H1 (cell line): ENCODE data around the gene PLCB2. TPM values are rescaled to one million over a fixed set of nuclear protein-coding genes. Genes with fewer than 3 reads are reported as not detected.

ENCODE experiments used
- CTCF ChIA-PET: fragments of 300-600 bp; sonication (Branson Sonifier 250); formaldehyde crosslinking; loops from one replicate; lab custom pipeline; 2021; ENCODE audit not compliant: partially characterized antibody; lab: Charles Lee
- POLR2A ChIA-PET: fragments of 300-600 bp; sonication (Branson Sonifier 250); formaldehyde crosslinking; loops from one replicate; lab custom pipeline; 2021; ENCODE audit warnings: inconsistent platforms; ENCODE audit not compliant: partially characterized antibody; lab: Charles Lee
- DNase-seq, 2 experiments: peaks; one replicate each; pipeline versions ENCODE4 v3.0.0 to v3.0.0-alpha.2; 2010 to 2022; ENCODE audit warnings: low spot score in 2 of 2, low read depth in 1 of 2, mixed read lengths in 1 of 2
- FAIRE-seq: peaks from 2 replicates; lab custom pipeline; 2011; peaks lifted over from hg19 to GRCh38; lab: Jason Lieb, UNC
- H2AFZ ChIP-seq: 2 replicates; pipeline ENCODE4 v1.8.1; 2012; ENCODE audit warnings: low read length, inconsistent platforms
- H2AK5ac ChIP-seq: 2 replicates; pipeline ENCODE4 v1.6.1; 2013; ENCODE audit warnings: low read depth, low read length
- H2BK120ac ChIP-seq: replicated peaks from 2 replicates; pipeline ENCODE3; 2013; ENCODE audit warnings: low read depth, low read length, inconsistent platforms
- H2BK12ac ChIP-seq: 2 replicates; pipeline ENCODE4 v1.6.1; 2013; ENCODE audit warnings: low read depth, low read length
- H2BK15ac ChIP-seq: 2 replicates; pipeline ENCODE4 v1.6.1; 2013; ENCODE audit warnings: low read length
- H2BK20ac ChIP-seq: 2 replicates; pipeline ENCODE4 v1.6.1; 2013; ENCODE audit warnings: low read length
- H2BK5ac ChIP-seq: 2 replicates; pipeline ENCODE4 v1.6.1; 2013; ENCODE audit warnings: low read depth, low read length
- H3K14ac ChIP-seq: 2 replicates; pipeline ENCODE4 v1.6.1; 2013; ENCODE audit warnings: inconsistent platforms; ENCODE audit not compliant: insufficient read length
- H3K18ac ChIP-seq: 2 replicates; pipeline ENCODE4 v1.6.1; 2013; ENCODE audit warnings: low read length; ENCODE audit errors: extremely low read depth
- H3K23ac ChIP-seq: 2 replicates; pipeline ENCODE4 v1.6.1; 2013; ENCODE audit warnings: inconsistent platforms; ENCODE audit not compliant: insufficient read length
- H3K23me2 ChIP-seq: 2 replicates; pipeline ENCODE4 v1.6.1; 2013; ENCODE audit warnings: low read depth, low read length
- H3K27ac ChIP-seq: 2 replicates; pipeline ENCODE4 v1.6.1; 2011; ENCODE audit warnings: low read depth, low read length, inconsistent platforms
- H3K27me3 ChIP-seq, 4 experiments: replicated peaks in 1 of 4; 1 replicate in 1 of 4; 2 replicates in 3 of 4; pipeline versions ENCODE4 v1.6.1 to v1.8.1; 2011 to 2013; ENCODE audit warnings: low read length in 3 of 4, mild to moderate bottlenecking in 3 of 4, inconsistent platforms in 2 of 4, mixed read lengths in 2 of 4, moderate library complexity in 1 of 4; ENCODE audit not compliant: control insufficient read depth in 3 of 4, insufficient read depth in 3 of 4; ENCODE audit errors: extremely low read depth in 1 of 4
- H3K36me3 ChIP-seq, 4 experiments: 2 replicates each; pipeline versions ENCODE4 v1.6.1 to v1.8.1; 2011 to 2013; ENCODE audit warnings: mild to moderate bottlenecking in 4 of 4, low read length in 3 of 4, moderate library complexity in 2 of 4, control low read depth in 1 of 4, inconsistent platforms in 1 of 4; ENCODE audit not compliant: insufficient read depth in 4 of 4, control insufficient read depth in 2 of 4
- H3K4ac ChIP-seq: replicated peaks from 2 replicates; pipeline ENCODE3; 2013; ENCODE audit warnings: low read length, low read depth, mixed read lengths, inconsistent platforms; ENCODE audit not compliant: insufficient read length
- H3K4me1 ChIP-seq, 4 experiments: replicated peaks in 1 of 4; 1 replicate in 1 of 4; 2 replicates in 3 of 4; pipeline versions ENCODE4 v1.6.1 to v1.8.1; 2011 to 2013; ENCODE audit warnings: low read length in 3 of 4, inconsistent platforms in 2 of 4, mixed read lengths in 1 of 4; ENCODE audit not compliant: insufficient read depth in 4 of 4, control insufficient read depth in 3 of 4
- H3K4me2 ChIP-seq, 2 experiments: 2 replicates each; pipeline versions ENCODE4 v1.6.1 to v1.8.1; 2011 to 2013; ENCODE audit warnings: low read depth in 2 of 2, low read length in 2 of 2, control low read depth in 1 of 2, inconsistent platforms in 1 of 2, mild to moderate bottlenecking in 1 of 2; ENCODE audit not compliant: insufficient read depth in 1 of 2
- H3K4me3 ChIP-seq, 4 experiments: fragments of 200-600, 300-600 bp in 1 of 4; sonication (generic), shearing (Covaris generic), sonication (Bioruptor Twin) in 1 of 4; 2 replicates each; pipeline versions ENCODE4 v1.5.1 to v1.8.1; 2011 to 2016; ENCODE audit warnings: low read length in 4 of 4, low read depth in 3 of 4, control low read depth in 2 of 4, inconsistent platforms in 2 of 4, mild to moderate bottlenecking in 2 of 4, mixed read lengths in 1 of 4, moderate library complexity in 1 of 4; ENCODE audit not compliant: insufficient read depth in 2 of 4; ENCODE audit errors: extremely low read depth in 1 of 4
- H3K56ac ChIP-seq: replicated peaks from 2 replicates; pipeline ENCODE3; 2013; ENCODE audit warnings: low read depth, mild to moderate bottlenecking, mixed read lengths, low read length, inconsistent platforms; ENCODE audit not compliant: insufficient read length
- H3K79me1 ChIP-seq: 2 replicates; pipeline ENCODE4 v1.6.1; 2013; ENCODE audit warnings: low read depth, low read length, control low read depth
- H3K79me2 ChIP-seq, 2 experiments: 2 replicates each; pipeline versions ENCODE4 v1.6.1 to v1.8.1; 2012 to 2013; ENCODE audit warnings: low read length in 2 of 2, mild to moderate bottlenecking in 2 of 2, inconsistent platforms in 1 of 2; ENCODE audit not compliant: insufficient read depth in 2 of 2, control insufficient read depth in 1 of 2
- H3K9ac ChIP-seq, 4 experiments: replicated peaks in 1 of 4; 1 replicate in 1 of 4; 2 replicates in 3 of 4; pipeline versions ENCODE4 v1.6.1 to v1.8.1; 2011 to 2013; ENCODE audit warnings: low read depth in 3 of 4, low read length in 3 of 4, control low read depth in 2 of 4, mild to moderate bottlenecking in 2 of 4, moderate library complexity in 2 of 4, inconsistent platforms in 1 of 4; ENCODE audit errors: extremely low read depth in 1 of 4
- H3K9me3 ChIP-seq, 2 experiments: 2 replicates each; pipeline versions ENCODE4 v1.6.1 to v1.8.1; 2012 to 2013; ENCODE audit warnings: mild to moderate bottlenecking in 2 of 2, moderate library complexity in 2 of 2, control low read depth in 1 of 2, inconsistent platforms in 1 of 2, low read depth in 1 of 2, low read length in 1 of 2, mixed read lengths in 1 of 2; ENCODE audit not compliant: insufficient read depth in 2 of 2
- H4K20me1 ChIP-seq, 2 experiments: replicated peaks in 1 of 2; 2 replicates each; pipeline versions ENCODE3 to v1.8.1; 2011 to 2013; ENCODE audit warnings: inconsistent platforms in 2 of 2, low read length in 2 of 2, mild to moderate bottlenecking in 1 of 2; ENCODE audit not compliant: insufficient read depth in 2 of 2, control insufficient read depth in 1 of 2
- H4K5ac ChIP-seq: 2 replicates; pipeline ENCODE4 v1.6.1; 2013; ENCODE audit warnings: low read length, low read depth, mixed read lengths, inconsistent platforms; ENCODE audit not compliant: insufficient read length
- H4K8ac ChIP-seq: 2 replicates; pipeline ENCODE4 v1.8.0; 2013; ENCODE audit warnings: mild to moderate bottlenecking, moderate library complexity, low read length, inconsistent platforms; ENCODE audit not compliant: insufficient read depth; ENCODE audit errors: extremely low read depth
- H4K91ac ChIP-seq: replicated peaks from 2 replicates; pipeline ENCODE3; 2013; ENCODE audit warnings: low read length, mixed read lengths, inconsistent platforms; ENCODE audit not compliant: insufficient read length
- PHF8 ChIP-seq: fragments of 200-600 bp; sonication (generic); conservative IDR thresholded peaks from 2 replicates; pipeline ENCODE4 v1.7.1; 2012; ENCODE audit warnings: low read depth, mild to moderate bottlenecking, inconsistent platforms, low read length, moderate library complexity
- SP1 ChIP-seq: IDR thresholded peaks from 2 replicates; pipeline ENCODE4 v1.6.1; 2011; ENCODE audit warnings: low read depth, low read length
- SUZ12 ChIP-seq: fragments of 200-600 bp; sonication (generic); IDR thresholded peaks from 2 replicates; pipeline ENCODE4 v1.6.1; 2012; ENCODE audit warnings: mild to moderate bottlenecking, inconsistent platforms, low read length, moderate library complexity, mixed read lengths
- WGBS, 2 experiments: shearing (Covaris generic) in 1 of 2; methylation state at CpG; one replicate each; pipeline versions ENCODE4 v1.1.6 to v1.1.7; 2013 to 2015; ENCODE audit warnings: low lambda C conversion rate in 2 of 2, mixed read lengths in 2 of 2, inconsistent platforms in 1 of 2, low coverage in 1 of 2, missing lambda C conversion rate in 1 of 2; ENCODE audit not compliant: insufficient replicate concordance in 2 of 2, insufficient coverage in 1 of 2, insufficient read length in 1 of 2; ENCODE audit errors: extremely low coverage in 1 of 2, missing lambda C conversion rate in 1 of 2; 5-methylcytosine and 5-hydroxymethylcytosine counted together
- polyA plus RNA-seq, 7 experiments: library from polyadenylated mRNA; depleted of rRNA in 3 of 7; stranded (reverse) in 5 of 7; unstranded in 2 of 7; fragments of >200 nt in 5 of 7; fragments of 200-250 nt in 2 of 7; gene quantifications; 1 replicate in 5 of 7; 2 replicates in 1 of 7; 4 replicates in 1 of 7; pipeline versions ENCODE4 v1.2.1 to v1.2.3, GENCODE V29; 2011 to 2013; ENCODE audit warnings: missing spikeins in 2 of 7, mixed read lengths in 2 of 7
- total RNA-seq: library from RNA; stranded (reverse); fragmentation: NEBNext Ultra II Directional; extraction: Animal tissue kit (Norgen Biotek cat#: 25700); gene quantifications from 2 replicates; pipeline ENCODE4 v1.2.1, GENCODE V29; 2021

PLCB2 gene
- total and polyA plus RNA-seq, 2 of the 8 experiments (the other 6 are each of a cell fraction or from before 2014, with no cell fraction given) = 7.2 to 8.4 TPM

GRCh38 chr15:40253167-40253790 is 54.5 kb downstream of the PLCB2 start:
- Histone ChIP-seq H3K9me3 (no peaks in the 10 kb centered on the region), H3K4me2 (peak overlapping the region; percentile 70 to 93), H2BK20ac (no peak overlapping the region), H3K79me2 (no peaks in the 10 kb centered on the region), H2BK120ac (no peak overlapping the region), H3K18ac (peak overlapping the region; percentile 42), H3K36me3 (no peaks in the 10 kb centered on the region), H3K56ac (no peak overlapping the region), H3K27me3 (peaks cover 11 to 41% (median 32%) of the 10 kb centered on the region in 4 experiments), H3K4me3 (peak overlapping the region; percentile 50 to 71 (median 54)), H3K23ac (no peak overlapping the region), H2BK15ac (peak overlapping the region; percentile 53; the same call in 1 of the 2 replicates), H3K27ac (no peak overlapping the region), H3K79me1 (no peaks in the 10 kb centered on the region; the same call in 1 of the 2 replicates), H3K9ac (no peak overlapping the region; a peak in 3 of 7 replicates), H4K8ac (peak overlapping the region; percentile 79), H3K23me2 (peaks cover 7% of the 10 kb centered on the region; the same call in 1 of the 2 replicates), H4K91ac (peak overlapping the region; percentile 51), H4K5ac (no peak overlapping the region), H4K20me1 (no peaks in the 10 kb centered on the region), H2BK5ac (no peak overlapping the region; the same call in 1 of the 2 replicates), H2AK5ac (no peak overlapping the region), H3K14ac (no peak overlapping the region), H3K4ac (peak overlapping the region; percentile 21), H3K4me1 (peaks cover 0 to 14% (median 8%) of the 10 kb centered on the region in 4 experiments; a peak in 5 of 7 replicates), H2AFZ (peak overlapping the region; percentile 64), H2BK12ac (no peak overlapping the region)
- FAIRE-seq (no peak), DNase-seq (no peak)
- TF ChIP-seq PHF8 (no peak), SUZ12 (peak; percentile 44; the same call in 1 of the 2 replicates), SP1 (no peak)
- ChIA-PET CTCF (interaction anchor here (0.8 to 46.3 kb wide), 8 partner anchors 5 to 84 kb away, joined by 3 to 1340 read pairs (median 20); partner anchors contain the start of genes ANKRD63 and PAK6), POLR2A (interaction anchor here (1.0 to 6.7 kb wide), 4 partner anchors 12 to 42 kb away, joined by 3 to 47 read pairs (median 6); partner anchors contain the start of gene PAK6)
- 61% methylated on average over 27 of the region's 28 CpGs; no CpG with 5 or more reads in 1 of the 2 experiments for WGBS, 2 experiments
